Central memory CD4-positive, alpha-beta T cell (primary cell): ENCODE data around the gene ZNF155.
A peak's percentile ranks its signal among the peaks of the same experiment; 100 is the strongest.
"Not testable (repeated sequence)": the region's sequence is repeated elsewhere in the genome, so short reads cannot be mapped to it uniquely, and the experiment has no call there.

Source experiments
- DNase-seq: peaks from one replicate; pipeline ENCODE4 v3.0.0; 2022
- total RNA-seq, 3 experiments: gene quantifications; one replicate each; lab custom pipeline; 2026; lab: John Stamatoyannopoulos, UW

ZNF155 gene
- 4.4 to 17.0 (median 8.0) reads per million in 3 experiments for total RNA-seq

DNA sequence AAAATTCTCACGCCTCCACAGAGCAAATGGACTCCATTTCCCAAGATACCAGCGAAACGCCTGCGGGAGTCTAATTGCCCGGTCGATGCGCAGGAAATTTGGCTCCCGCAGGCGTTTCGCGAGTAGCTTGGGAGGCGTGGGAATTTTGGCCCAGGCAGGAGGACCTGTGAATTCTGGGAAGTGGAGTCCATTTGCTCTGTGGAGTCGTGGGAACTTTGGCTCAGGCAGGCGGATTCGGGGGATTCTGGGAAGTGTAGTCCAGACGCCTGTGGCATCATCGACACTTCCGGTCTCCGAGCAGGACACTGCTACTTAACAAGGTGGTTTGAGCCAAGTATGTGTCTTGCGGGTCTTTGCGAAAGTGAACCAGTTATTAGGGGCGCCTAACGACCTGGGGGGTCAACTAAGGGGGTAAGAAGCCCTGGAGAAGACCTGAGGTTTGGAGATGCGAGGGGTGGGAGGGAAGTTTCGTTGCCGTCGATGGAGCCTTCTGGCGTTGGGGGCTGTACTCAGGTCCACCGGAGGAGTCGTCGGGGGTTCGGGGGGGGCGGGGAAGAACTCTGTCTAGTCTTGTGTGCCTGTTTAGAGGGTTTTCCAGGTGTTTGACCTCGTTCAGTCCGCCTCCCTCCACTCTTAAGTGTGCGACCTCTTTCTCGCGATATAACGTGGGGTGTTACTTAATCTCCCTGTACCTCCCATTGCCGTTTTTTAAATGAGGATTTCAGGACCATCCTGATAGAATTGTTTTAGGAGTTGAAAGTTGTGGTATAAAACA lies at the start of gene ZNF155:
TSS of gene ZNF155 (plus strand) at position 277 of the 775 bp plus-strand sequence. CDS start 4,356 bp downstream, outside the sequence.
- peak; percentile 58 for DNase-seq

DNA sequence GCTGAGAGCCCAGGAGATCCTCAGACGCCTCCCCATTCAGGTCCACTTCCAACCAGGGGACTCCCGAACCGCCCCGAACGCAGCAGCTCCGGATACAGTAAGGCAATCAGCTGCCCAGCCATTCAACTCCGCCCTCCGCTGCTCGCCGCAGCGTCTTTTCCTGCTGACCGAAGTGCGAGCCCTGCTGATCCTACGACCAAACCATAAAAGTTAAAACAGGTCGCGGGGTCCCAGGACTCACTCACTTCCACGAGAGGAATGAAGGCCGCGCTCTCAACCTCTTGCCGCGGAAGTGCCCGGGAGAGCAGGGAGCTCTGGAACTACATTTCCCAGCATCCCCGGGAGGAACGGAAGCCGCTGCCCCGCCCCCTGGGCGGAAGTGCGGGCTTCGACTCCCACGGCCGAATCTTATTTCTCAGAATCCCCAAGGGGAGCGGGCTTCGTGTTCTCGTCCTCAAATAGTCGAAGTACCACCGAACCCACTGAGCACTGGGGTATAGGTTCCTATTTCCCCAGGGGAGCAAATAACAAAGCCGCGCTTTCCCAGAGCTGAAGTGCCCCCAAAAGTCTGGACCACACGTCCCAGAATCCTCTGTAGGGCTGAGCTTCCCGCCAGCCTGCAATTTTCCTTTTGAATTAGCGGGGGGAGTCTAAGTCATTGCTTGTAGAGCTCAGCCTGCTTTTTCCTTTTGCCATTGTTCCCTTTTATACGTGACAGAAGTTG lies 48.8 kb upstream of the ZNF155 start, which contains the start of gene ZNF45:
TSS of gene ZNF45 (minus strand) at position 298 of the 724 bp plus-strand sequence. CDS start 13,097 bp downstream, outside the sequence.
- peak; percentile 83 for DNase-seq

GRCh38 chr19:43936188-43936587 lies 47.8 kb upstream of the ZNF155 start:
- no peak for DNase-seq

- DNase-seq = no peak
These were observed 44.3 kb upstream of the ZNF155 start for GRCh38 chr19:43939557-43940260.

DNA sequence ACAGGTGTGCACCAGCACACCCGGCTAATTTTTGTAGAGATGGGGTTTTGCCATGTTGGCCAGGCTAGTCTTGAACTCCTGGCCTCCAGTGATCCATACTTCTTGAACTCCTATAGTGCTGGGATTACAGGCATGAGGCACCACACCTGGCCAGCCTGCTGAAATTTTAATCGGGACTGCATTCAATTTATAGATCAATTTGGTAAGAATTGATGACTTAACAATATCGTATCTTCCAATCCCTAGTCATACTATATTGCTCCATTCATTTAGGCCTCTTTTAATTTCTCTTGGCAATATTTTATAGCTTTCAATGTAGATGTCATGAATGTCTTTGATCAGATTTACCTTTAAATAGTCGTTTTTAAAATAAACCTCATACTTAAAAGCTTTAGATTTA lies 43.3 kb upstream of the ZNF155 start:
- no peak for DNase-seq

DNA sequence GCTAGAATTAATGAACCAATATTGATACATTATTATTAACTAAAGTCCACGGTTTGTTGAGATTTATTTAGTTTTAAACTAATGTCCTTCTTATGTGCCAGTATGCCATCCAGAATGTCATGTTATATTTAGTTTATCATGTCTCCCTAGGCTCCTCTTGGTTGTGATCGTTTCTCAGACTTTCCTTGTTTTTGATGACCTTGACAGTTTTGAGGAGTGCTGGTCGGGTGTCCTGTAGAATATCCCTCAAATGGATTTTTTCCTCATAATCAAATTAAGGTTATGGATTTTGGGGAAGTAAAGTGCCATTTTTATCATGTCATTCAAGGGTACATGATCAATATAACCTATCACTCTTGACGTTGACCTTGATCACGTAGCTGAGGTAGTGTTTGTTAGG lies 42.8 kb upstream of the ZNF155 start:
- no peak for DNase-seq

- DNase-seq = not testable (repeated sequence)
These were observed 36.6 kb upstream of the ZNF155 start for GRCh38 chr19:43947412-43947811.

GRCh38 chr19:43949803-43950202 lies 34.2 kb upstream of the ZNF155 start:
- DNase-seq = not testable (repeated sequence)

DNA sequence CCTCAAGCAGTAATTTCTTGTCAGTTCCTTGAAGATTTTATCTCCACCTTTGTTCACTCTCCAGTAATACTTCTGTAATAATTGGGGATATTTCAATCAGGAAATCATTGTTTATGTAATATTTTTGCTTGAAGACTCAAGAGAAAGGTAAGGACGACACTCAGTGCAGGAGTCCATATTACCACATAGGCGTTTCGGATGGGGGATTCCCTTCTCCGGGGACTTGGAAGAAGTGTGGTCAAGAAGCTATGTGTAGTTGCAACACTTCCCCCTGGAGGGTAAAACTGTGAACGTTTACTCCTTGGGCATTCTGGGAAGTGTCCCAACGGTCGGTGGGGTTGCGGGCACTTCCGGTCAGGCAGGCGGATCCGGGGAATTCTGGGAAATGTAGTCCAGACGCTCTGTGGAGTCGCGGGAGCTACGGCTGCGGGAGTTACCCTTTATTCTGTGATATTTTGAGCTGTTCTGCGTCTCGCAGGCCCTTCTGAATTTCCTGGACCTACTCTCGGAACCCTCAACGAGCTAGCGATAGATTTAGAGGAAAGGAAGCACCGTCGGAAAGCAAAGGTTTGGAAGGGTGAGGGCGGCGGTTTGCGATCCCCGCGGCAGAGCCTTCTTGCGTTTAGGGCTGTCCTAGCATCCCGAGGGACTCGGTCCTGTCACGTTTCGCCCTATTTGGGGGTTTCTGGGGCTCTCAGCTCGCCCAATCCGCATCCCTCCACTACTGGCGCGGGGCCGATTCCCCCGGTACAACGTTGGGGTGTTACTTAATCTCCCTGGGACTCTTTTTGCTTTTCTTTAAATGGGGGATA lies 32.9 kb upstream of the ZNF155 start, which contains the start of gene ZNF221:
TSS of gene ZNF221 (plus strand) at position 395 of the 812 bp plus-strand sequence. CDS start 11,499 bp downstream, outside the sequence.
- peak; percentile 36 for DNase-seq

DNA sequence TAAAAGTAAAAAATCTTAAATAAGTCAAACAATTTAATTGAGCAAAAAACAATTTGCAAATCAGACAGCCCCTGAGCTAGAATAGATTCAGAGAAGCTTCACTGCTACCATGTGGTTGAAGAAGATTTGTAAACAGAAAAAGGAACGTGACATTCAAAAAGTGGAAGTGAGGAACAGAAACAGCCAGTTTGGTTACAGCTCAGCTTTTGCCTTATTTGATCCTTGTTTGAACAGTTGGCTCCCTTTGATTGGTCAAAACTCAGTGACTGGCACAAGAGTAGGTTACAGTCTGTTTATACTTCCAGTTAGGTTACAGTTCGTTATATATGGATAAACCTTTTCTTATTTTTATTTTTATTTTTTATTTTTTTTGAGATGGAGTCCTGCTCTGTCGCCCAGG lies 27.2 kb upstream of the ZNF155 start:
- no peak for DNase-seq

DNA sequence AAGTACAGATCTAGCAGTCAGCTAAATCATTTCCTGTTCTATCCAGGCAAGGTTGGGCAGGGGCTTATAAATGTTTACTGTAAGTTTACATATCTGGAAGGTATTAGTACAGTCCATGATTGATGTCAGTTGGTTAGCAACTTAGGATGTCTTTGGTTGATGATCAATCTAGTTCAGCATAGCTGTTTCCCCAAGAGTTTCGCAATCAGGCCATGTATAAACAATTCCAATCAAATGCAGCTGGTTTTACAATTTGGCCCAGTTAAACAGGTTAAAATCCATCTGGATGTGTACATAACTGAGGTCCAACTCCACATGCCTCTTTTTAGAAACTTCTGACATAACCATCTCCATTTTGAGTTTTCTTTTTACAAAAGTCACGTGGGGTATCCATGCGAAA lies 26.1 kb upstream of the ZNF155 start:
- DNase-seq = no peak

DNA sequence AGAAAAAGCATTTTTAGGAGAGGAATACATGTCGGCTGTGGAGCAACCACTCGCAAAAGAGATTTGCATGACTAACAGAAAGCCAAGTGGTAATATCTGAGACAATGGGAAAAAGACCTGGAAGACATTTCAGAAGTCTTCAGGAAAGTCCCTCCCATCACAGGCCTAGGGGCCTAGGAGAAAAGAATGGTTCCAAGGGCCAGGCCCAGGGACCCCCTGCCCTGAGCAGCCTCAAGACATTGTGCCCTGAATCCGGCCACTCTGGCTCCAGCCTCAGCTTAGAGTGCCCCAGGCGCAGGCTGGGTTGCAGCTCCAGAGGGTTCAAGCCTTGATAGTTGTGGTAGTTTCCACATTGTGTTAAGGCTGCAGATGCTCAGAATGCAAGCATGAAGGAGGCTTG lies 23.6 kb upstream of the ZNF155 start:
- no peak for DNase-seq

GRCh38 chr19:43966079-43966694 lies 17.8 kb upstream of the ZNF155 start:
- DNase-seq = no peak

DNA sequence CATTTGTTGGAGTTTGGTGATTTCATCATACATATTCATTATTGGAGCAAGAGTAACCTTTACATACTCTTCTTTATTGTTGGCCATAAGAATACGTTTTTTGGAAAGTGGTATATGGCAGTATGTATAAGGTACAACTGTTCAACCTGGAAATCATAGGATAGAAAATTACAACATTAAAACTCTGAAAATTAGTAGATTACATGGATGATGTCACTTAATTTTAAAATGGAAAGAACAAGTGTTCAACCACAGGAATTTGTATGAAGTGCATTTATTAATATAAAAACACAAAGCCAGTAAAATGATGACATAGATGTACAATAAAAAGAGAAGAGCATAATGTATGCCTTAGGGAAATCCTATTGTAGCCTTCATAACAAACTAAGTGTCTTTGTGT lies 7.3 kb upstream of the ZNF155 start:
- no peak for DNase-seq

- DNase-seq = no peak
These were observed 460 bp upstream of the ZNF155 start for GRCh38 chr19:43983544-43983911.

DNA sequence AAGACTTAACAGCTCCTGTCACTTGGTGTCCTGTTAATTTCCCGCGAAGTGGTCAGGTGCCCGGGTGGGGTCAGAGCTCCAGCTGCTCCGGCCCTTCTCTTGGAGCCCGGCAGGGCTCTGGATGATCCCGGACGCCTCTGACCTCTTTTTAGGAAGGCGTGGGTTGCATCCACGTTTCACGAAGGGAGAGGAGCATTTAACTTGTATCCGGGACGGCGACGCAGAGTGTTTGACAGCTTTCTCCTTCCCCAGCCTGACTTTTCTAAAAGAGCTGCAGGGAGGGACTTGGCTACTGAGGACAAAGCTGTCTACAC lies 656 bp downstream of the ZNF155 start:
- DNase-seq = no peak

GRCh38 chr19:43997631-43998290 lies 13.8 kb downstream of the ZNF155 start:
- no peak for DNase-seq

DNA sequence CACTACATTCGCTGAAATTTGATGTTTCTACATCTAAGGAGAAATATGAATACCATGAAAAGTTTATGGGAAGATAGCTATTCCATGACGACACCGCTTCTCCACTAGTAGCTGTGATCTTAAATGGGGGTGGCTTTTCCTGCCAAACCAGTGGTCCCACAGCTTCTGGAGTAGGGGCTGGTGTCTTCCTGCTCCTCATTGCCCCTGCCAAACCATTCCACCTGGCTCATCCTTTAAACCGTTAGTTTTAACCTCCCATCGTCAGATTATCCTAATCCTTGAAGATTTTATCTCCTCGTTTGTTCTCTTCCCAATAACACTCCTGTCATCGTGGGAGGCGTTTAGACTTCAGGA lies 18.2 kb downstream of the ZNF155 start:
- no peak for DNase-seq

DNA sequence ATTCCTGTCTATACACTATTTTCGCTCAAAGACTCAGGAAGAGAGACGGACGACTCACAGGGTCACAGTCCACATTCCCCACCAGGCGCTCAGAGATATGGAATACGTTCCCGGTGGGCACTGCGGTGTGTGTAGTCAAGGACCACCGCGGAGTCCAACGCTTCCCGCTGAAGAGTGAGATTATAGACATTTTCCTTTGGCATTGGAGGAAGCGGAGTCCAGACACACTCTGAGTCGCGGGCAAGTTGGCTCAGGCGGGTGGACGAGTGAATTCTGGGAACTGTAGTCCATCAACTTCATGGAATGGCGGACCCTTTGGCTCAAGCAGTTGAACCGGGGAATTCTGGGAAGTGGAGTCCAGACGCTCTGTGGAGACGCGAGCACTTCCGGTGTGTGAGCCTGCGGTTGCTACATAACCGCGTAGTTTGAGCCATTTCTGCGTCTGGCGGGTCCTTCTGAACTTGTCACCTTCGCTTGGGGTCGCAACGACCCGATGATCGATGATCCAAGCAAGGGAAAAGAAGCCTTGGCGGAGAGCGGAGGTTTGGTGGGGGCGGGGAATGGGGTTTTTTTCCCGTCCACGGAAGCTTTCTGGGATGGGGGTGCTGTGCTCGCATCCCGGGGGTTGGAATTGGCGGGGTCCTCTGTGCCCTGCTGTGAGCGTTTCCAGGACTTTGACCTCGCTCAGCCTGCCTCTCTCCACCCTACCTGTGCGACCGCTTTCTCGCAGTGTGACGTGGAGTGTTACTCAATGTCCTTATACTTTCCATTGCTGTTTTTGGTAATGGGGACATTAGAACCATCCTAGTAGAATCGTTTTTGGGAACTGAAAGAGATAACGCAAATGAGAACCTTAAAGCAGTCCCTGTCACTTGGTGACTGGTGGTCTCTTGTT lies 18.8 kb downstream of the ZNF155 start, which contains the start of gene ZNF230:
TSS of gene ZNF230 (plus strand) at position 392 of the 895 bp plus-strand sequence. CDS start 4,122 bp downstream, outside the sequence.
- peak; percentile 83 for DNase-seq

DNA sequence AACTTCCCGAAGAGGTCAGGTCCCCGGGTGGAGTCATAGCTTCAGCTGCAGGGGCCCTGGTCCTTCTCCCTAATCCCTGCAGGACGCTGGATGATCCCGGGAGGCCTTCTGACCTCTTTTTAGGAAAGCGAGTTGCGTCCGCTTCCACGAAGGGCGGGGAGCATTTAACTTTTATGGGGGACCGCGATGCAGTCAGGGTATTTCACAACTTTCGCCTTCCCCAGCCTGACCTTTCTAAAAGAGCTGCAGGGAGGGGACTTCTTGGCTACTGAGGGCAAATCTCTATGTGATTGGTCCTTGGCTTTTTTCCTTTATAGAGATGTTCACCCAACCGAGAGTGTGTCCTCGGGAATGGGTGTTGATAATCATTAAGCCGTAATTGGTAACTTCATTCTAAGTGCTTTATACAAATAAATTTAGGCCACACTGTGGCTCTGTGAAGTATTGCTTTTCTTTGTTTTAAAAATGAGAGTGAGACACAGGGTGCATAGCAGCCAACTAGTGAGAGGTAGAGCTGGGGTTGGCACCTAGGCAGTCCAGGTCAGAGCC lies 19.5 kb downstream of the ZNF155 start:
- no peak for DNase-seq
